Hepatocyte (in vitro differentiated cells): ENCODE data around the gene TSPAN4. TPM values are rescaled to one million over a fixed set of nuclear protein-coding genes. Genes with fewer than 3 reads are reported as not detected.

Experiments used
- DNase-seq: peaks from one replicate; pipeline ENCODE4 v3.0.0-alpha.2; 2016; ENCODE audit warnings: low spot score
- H2AFZ ChIP-seq: fragments of 200-600 bp; sonication (generic); 2 replicates; pipeline ENCODE4 v1.6.0; 2016; ENCODE audit warnings: antibody characterized with exemption, mild to moderate bottlenecking
- H3K27ac ChIP-seq: fragments of 200-600 bp; sonication (generic); 2 replicates; pipeline ENCODE4 v1.5.1; 2016; ENCODE audit warnings: mild to moderate bottlenecking
- H3K27me3 ChIP-seq: fragments of 200-600 bp; sonication (generic); 2 replicates; pipeline ENCODE4 v1.6.1; 2016
- H3K36me3 ChIP-seq: fragments of 200-600 bp; sonication (generic); replicated peaks from 2 replicates; pipeline ENCODE4 v1.5.1; 2016; ENCODE audit warnings: low read depth; ENCODE audit not compliant: insufficient read depth
- H3K4me1 ChIP-seq: fragments of 200-600 bp; sonication (generic); 2 replicates; pipeline ENCODE4 v1.5.1; 2016; ENCODE audit warnings: mild to moderate bottlenecking, moderate library complexity; ENCODE audit not compliant: insufficient read depth
- H3K4me2 ChIP-seq: fragments of 200-600 bp; sonication (generic); 2 replicates; pipeline ENCODE4 v1.6.0; 2016
- H3K4me3 ChIP-seq: fragments of 200-600 bp; sonication (generic); 2 replicates; pipeline ENCODE4 v1.5.1; 2016; ENCODE audit warnings: mild to moderate bottlenecking
- H3K79me2 ChIP-seq: fragments of 200-600 bp; sonication (generic); 2 replicates; pipeline ENCODE4 v1.6.0; 2017; ENCODE audit warnings: mild to moderate bottlenecking
- H3K9me2 ChIP-seq: fragments of 200-600 bp; sonication (generic); replicated peaks from 2 replicates; pipeline ENCODE4 v1.6.0; 2017; ENCODE audit warnings: mild to moderate bottlenecking; ENCODE audit not compliant: insufficient read depth
- H3K9me3 ChIP-seq: fragments of 200-600 bp; sonication (generic); 2 replicates; pipeline ENCODE4 v1.5.1; 2016; ENCODE audit warnings: low read depth, mild to moderate bottlenecking
- H4K20me1 ChIP-seq: fragments of 200-600 bp; sonication (generic); 2 replicates; pipeline ENCODE4 v1.6.0; 2016; ENCODE audit warnings: mild to moderate bottlenecking; ENCODE audit not compliant: insufficient read depth, poor library complexity, severe bottlenecking
- EZH2 ChIP-seq: fragments of 200-600 bp; sonication (generic); IDR thresholded peaks from 2 replicates; pipeline ENCODE4 v1.6.1; 2016; ENCODE audit warnings: antibody characterized with exemption, mild to moderate bottlenecking, borderline replicate concordance
- EZH2phosphoT487 ChIP-seq: fragments of 200-600 bp; sonication (generic); IDR thresholded peaks from one replicate; pipeline ENCODE4 v1.6.1; 2018; ENCODE audit warnings: antibody characterized with exemption, mild to moderate bottlenecking, low read depth, moderate library complexity; ENCODE audit not compliant: unreplicated experiment, severe bottlenecking
- WGBS: methylation state at CpG from one replicate; pipeline ENCODE4 v1.1.6; 2016; ENCODE audit warnings: low lambda C conversion rate; ENCODE audit errors: missing lambda C conversion rate; 5-methylcytosine and 5-hydroxymethylcytosine counted together
- polyA plus RNA-seq: library from polyadenylated mRNA; unstranded; fragments of >200 nt; fragmentation: Nextera tagmentation; extraction: Ambion mirVana; gene quantifications from 2 replicates; pipeline ENCODE4 v1.2.1, GENCODE V29; 2016
- total RNA-seq: library from RNA; depleted of rRNA; stranded (reverse); fragments of >200 nt; gene quantifications from 2 replicates; pipeline ENCODE4 v1.2.3, GENCODE V29; 2014
- TF ChIP-seq, protein P1 (sequence below): fragments of 200-600 bp; sonication (generic); IDR thresholded peaks from 2 replicates; pipeline ENCODE4 v1.5.1; 2016; ENCODE audit warnings: antibody characterized with exemption, mild to moderate bottlenecking; ENCODE audit not compliant: poor library complexity

TSPAN4 gene
- total and polyA plus RNA-seq, 2 experiments from 2014 or later = 82.8 to 148 TPM

DNA sequence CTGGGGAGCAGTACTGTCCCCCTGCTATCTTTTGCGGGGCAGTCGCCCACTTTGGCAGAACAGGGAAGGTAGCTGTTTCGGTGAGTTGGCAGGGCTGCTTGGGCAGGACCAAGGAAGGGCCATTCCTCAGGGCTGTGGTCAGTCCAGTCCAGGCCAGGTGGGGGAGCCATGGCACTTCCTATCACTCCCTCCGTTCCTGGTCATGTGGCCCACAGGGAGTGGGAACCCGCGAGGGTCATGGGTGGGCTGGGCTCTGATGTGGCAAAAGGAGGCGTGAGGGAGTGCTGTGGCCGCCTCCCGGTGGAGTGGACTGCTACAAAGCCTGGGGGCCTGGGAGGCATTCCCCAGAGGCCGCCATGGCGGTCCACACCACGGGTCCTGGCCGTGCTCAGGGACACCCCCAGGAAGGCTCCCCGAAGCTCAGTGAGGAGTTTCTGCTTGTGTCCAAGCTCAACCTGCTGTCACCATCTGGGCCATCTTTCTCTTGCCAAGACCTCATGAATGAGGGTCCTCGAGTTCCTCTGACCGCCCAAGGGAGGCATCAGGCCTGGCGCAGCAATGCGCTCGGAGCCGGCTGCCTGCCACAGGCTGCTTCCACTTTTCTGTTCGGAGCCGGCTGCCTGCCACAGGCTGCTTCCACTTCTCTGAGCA is 56.0 kb downstream of the TSPAN4 start:
- DNase-seq = no peak
- Histone ChIP-seq H3K27ac (no peak overlapping the region), H3K9me3 (no peaks in the 10 kb centered on the region), H2AFZ (no peak overlapping the region), H3K27me3 (no peaks in the 10 kb centered on the region), H3K79me2 (no peaks in the 10 kb centered on the region), H3K4me2 (no peak overlapping the region), H3K36me3 (no peaks in the 10 kb centered on the region), H3K9me2 (no peaks in the 10 kb centered on the region), H4K20me1 (no peaks in the 10 kb centered on the region), H3K4me3 (no peak overlapping the region), H3K4me1 (no peaks in the 10 kb centered on the region)
- TF ChIP-seq EZH2 (no peak), EZH2phosphoT487 (no peak)
- TF ChIP-seq, protein P1, sequence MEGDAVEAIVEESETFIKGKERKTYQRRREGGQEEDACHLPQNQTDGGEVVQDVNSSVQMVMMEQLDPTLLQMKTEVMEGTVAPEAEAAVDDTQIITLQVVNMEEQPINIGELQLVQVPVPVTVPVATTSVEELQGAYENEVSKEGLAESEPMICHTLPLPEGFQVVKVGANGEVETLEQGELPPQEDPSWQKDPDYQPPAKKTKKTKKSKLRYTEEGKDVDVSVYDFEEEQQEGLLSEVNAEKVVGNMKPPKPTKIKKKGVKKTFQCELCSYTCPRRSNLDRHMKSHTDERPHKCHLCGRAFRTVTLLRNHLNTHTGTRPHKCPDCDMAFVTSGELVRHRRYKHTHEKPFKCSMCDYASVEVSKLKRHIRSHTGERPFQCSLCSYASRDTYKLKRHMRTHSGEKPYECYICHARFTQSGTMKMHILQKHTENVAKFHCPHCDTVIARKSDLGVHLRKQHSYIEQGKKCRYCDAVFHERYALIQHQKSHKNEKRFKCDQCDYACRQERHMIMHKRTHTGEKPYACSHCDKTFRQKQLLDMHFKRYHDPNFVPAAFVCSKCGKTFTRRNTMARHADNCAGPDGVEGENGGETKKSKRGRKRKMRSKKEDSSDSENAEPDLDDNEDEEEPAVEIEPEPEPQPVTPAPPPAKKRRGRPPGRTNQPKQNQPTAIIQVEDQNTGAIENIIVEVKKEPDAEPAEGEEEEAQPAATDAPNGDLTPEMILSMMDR = peak; percentile 16
- 91% methylated on average over 20 of the region's 22 CpGs for WGBS

DNA sequence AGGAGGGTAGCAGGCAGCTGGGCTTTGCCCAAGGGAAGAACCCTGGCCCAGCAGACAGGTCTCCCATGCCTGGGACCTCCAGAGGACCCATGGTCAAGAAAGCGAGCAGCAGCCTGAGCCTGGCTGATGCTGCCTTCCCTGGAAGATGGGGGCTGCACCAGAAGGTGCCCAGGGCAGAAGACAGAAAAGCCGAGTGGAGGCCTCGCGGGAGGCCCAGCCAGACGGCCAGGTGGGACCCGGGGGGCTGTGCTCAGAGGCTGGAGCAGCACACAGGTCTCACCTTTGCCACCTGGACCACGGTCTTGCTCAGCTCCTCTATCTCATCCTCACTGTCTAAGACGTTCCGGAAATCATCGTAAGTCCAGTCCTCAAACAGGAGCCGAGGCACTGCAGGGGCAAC is 57.1 kb downstream of the TSPAN4 start:
- Histone ChIP-seq H3K4me2 (no peak overlapping the region), H3K36me3 (no peaks in the 10 kb centered on the region), H3K4me1 (no peaks in the 10 kb centered on the region), H4K20me1 (no peaks in the 10 kb centered on the region), H3K4me3 (no peak overlapping the region), H3K27ac (no peak overlapping the region), H2AFZ (no peak overlapping the region), H3K9me3 (no peaks in the 10 kb centered on the region), H3K9me2 (no peaks in the 10 kb centered on the region), H3K79me2 (no peaks in the 10 kb centered on the region), H3K27me3 (no peaks in the 10 kb centered on the region)
- TF ChIP-seq, protein P1 = no peak
- no peak for TF ChIP-seq EZH2phosphoT487
- WGBS = 96% methylated on average over 11 of the region's 11 CpGs
- DNase-seq = no peak

- no peaks in the 10 kb centered on the region for H3K79me2 ChIP-seq
- no peak overlapping the region for H2AFZ ChIP-seq
- no peaks in the 10 kb centered on the region for H3K9me2 ChIP-seq
- 91% methylated on average over 7 of the region's 7 CpGs for WGBS
- no peaks in the 10 kb centered on the region for H3K27me3 ChIP-seq
- H3K4me1 ChIP-seq = no peaks in the 10 kb centered on the region
- no peak overlapping the region for H3K4me3 ChIP-seq
- H3K27ac ChIP-seq = no peak overlapping the region
- TF ChIP-seq, protein P1 = no peak
- TF ChIP-seq EZH2phosphoT487 = no peak
- no peak for TF ChIP-seq EZH2
- H4K20me1 ChIP-seq = no peaks in the 10 kb centered on the region
- no peaks in the 10 kb centered on the region for H3K36me3 ChIP-seq
- no peaks in the 10 kb centered on the region for H3K9me3 ChIP-seq
- no peak overlapping the region for H3K4me2 ChIP-seq
- DNase-seq = no peak
These were observed 57.9 kb downstream of the TSPAN4 start for GRCh38 chr11:900545-900944.
